Neutrophil (primary cell): Measurements from ENCODE around the gene KRT36.
A peak's percentile ranks its signal among the peaks of the same experiment; 100 is the strongest.

Experiments
- H3K27ac ChIP-seq: fragments of 200-600 bp; sonication (generic); 2 replicates; pipeline ENCODE4 v1.5.1; 2016; ENCODE audit warnings: mild to moderate bottlenecking, moderate library complexity
- H3K27me3 ChIP-seq: fragments of 200-600 bp; sonication (generic); 2 replicates; pipeline ENCODE4 v1.6.0; 2016; ENCODE audit warnings: mild to moderate bottlenecking
- H3K36me3 ChIP-seq: fragments of 200-600 bp; sonication (generic); 2 replicates; pipeline ENCODE4 v1.5.1; 2017
- H3K4me1 ChIP-seq, 2 experiments: fragments of 200-600 bp in 1 of 2; sonication (generic) in 1 of 2; 1 replicate in 1 of 2; 2 replicates in 1 of 2; pipeline versions ENCODE4 v1.5.1 to v1.6.1; 2013 to 2016; ENCODE audit warnings: low read depth in 1 of 2, low read length in 1 of 2, mild to moderate bottlenecking in 1 of 2, moderate library complexity in 1 of 2; ENCODE audit not compliant: control insufficient read depth in 1 of 2, insufficient read depth in 1 of 2
- H3K4me3 ChIP-seq, 2 experiments: fragments of 200-600 bp in 1 of 2; sonication (generic) in 1 of 2; 1 replicate in 1 of 2; 2 replicates in 1 of 2; pipeline ENCODE4 v1.5.1; 2013 to 2016; ENCODE audit warnings: low read depth in 1 of 2, low read length in 1 of 2, mild to moderate bottlenecking in 1 of 2, moderate library complexity in 1 of 2
- H3K9me3 ChIP-seq: fragments of 200-600 bp; sonication (generic); 2 replicates; pipeline ENCODE4 v1.5.1; 2016
- CTCF ChIP-seq: fragments of 200-600 bp; sonication (generic); IDR thresholded peaks from 2 replicates; pipeline ENCODE4 v1.5.1; 2016; ENCODE audit warnings: antibody characterized with exemption

KRT36 gene

GRCh38 chr17:41483991-41484826 lies 5.5 kb downstream of the KRT36 start:
- no peak overlapping the region for H3K27ac ChIP-seq
- H3K4me1 ChIP-seq: peaks cover 0 to 14% of the 10 kb centered on the region in 2 experiments
- H3K9me3 ChIP-seq: no peaks in the 10 kb centered on the region
- no peaks in the 10 kb centered on the region for H3K27me3 ChIP-seq
- H3K4me3 ChIP-seq: no peak overlapping the region
- H3K36me3 ChIP-seq: no peaks in the 10 kb centered on the region
- no peak for TF ChIP-seq CTCF

- TF ChIP-seq CTCF: no peak
- peaks cover 0 to 14% of the 10 kb centered on the region in 2 experiments for H3K4me1 ChIP-seq
- H3K27ac ChIP-seq: no peak overlapping the region
- H3K9me3 ChIP-seq: no peaks in the 10 kb centered on the region
- no peaks in the 10 kb centered on the region for H3K36me3 ChIP-seq
- H3K4me3 ChIP-seq: no peak overlapping the region
- H3K27me3 ChIP-seq: no peaks in the 10 kb centered on the region
These were observed 6.2 kb downstream of the KRT36 start for GRCh38 chr17:41483531-41483930.

- H3K9me3 ChIP-seq: no peaks in the 10 kb centered on the region
- no peak for TF ChIP-seq CTCF
- H3K4me1 ChIP-seq: peaks cover 0 to 8% of the 10 kb centered on the region in 2 experiments
- no peaks in the 10 kb centered on the region for H3K36me3 ChIP-seq
- no peak within 1 kb of the TSS for H3K4me3 ChIP-seq
- H3K27me3 ChIP-seq: no peaks in the 10 kb centered on the region
- H3K27ac ChIP-seq: peak within 1 kb of the TSS; percentile 5
These were observed 8.7 kb downstream of the KRT36 start, which contains the start of gene KRT35 for GRCh38 chr17:41481036-41481435. Gene KRT35 (minus strand): TSS chr17:41481151. CDS start chr17:41481097, 54 bp downstream.

- H3K4me3 ChIP-seq: no peak overlapping the region
- no peak overlapping the region for H3K27ac ChIP-seq
- H3K27me3 ChIP-seq: no peaks in the 10 kb centered on the region
- TF ChIP-seq CTCF: no peak
- no peaks in the 10 kb centered on the region for H3K36me3 ChIP-seq
- peaks cover 0 to 8% of the 10 kb centered on the region in 2 experiments for H3K4me1 ChIP-seq
- H3K9me3 ChIP-seq: no peaks in the 10 kb centered on the region
These were observed 9.1 kb downstream of the KRT36 start for GRCh38 chr17:41480581-41480980.

GRCh38 chr17:41480136-41480535 lies 9.6 kb downstream of the KRT36 start:
- Histone ChIP-seq H3K27me3 (no peaks in the 10 kb centered on the region), H3K4me3 (no peak overlapping the region), H3K36me3 (no peaks in the 10 kb centered on the region), H3K4me1 (peaks cover 0 to 8% of the 10 kb centered on the region in 2 experiments), H3K9me3 (no peaks in the 10 kb centered on the region), H3K27ac (peak overlapping the region; percentile 5)
- no peak for TF ChIP-seq CTCF
